D341Med (cell line): ENCODE results near the gene APOC1.

Experiments used
- DNase-seq: peaks from one replicate; pipeline ENCODE4 v3.0.0; 2012; ENCODE audit warnings: low spot score

The APOC1 gene

GRCh38 chr19:44955505-44956439, 41.4 kb downstream of the APOC1 start:
- no peak for DNase-seq

GRCh38 chr19:44957526-44957925, 43.1 kb downstream of the APOC1 start:
- DNase-seq = no peak

- no peak for DNase-seq
These were observed 43.7 kb downstream of the APOC1 start for GRCh38 chr19:44958090-44958489.

- no peak for DNase-seq
These were observed 45.3 kb downstream of the APOC1 start for GRCh38 chr19:44959691-44960090.

GRCh38 chr19:44960906-44961728, 46.7 kb downstream of the APOC1 start:
- no peak for DNase-seq

GRCh38 chr19:44961821-44962220, 47.4 kb downstream of the APOC1 start:
- DNase-seq = no peak

- DNase-seq = no peak
These were observed 53.7 kb downstream of the APOC1 start for GRCh38 chr19:44968118-44968517.

GRCh38 chr19:44968670-44969069, 54.3 kb downstream of the APOC1 start:
- DNase-seq = no peak
